ENCODE measurements around the gene ASPDH.

ASPDH gene

DNA sequence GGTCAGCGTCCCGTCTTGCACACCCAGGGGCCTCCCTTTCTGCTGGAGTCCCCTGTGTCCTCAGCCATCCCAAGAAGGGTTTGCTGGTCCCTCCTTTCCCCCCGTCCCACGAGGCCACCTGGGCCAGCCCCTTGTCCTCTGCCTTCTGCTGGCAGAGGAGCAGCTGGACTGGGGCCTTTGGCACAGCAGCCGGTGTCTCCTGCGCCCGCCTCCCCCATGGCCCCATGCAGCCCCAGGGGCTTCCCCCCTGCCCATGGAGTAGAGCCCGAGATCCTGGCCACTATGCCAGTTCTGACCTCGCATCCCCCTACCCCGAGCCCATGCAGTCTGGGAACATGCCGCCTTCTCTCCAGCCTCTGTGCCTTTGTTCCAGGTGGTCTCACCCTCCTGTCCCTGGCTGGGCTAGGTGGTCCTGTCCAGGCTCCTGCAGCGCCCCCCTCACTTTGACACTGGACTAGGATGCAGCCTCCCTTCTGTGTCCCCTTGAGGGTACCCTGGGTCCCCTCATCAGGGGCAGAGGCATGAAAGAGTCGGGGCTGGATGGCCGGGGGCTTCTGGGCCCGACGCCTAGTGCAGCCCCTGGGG is 31.4 kb downstream of the ASPDH start:
- H3K27ac ChIP-seq = no peak overlapping the region
- H3K4me3 ChIP-seq = no peak overlapping the region
- DNase-seq (ENCODE audit: low spot score) = no peak
- TF ChIP-seq, protein P1, sequence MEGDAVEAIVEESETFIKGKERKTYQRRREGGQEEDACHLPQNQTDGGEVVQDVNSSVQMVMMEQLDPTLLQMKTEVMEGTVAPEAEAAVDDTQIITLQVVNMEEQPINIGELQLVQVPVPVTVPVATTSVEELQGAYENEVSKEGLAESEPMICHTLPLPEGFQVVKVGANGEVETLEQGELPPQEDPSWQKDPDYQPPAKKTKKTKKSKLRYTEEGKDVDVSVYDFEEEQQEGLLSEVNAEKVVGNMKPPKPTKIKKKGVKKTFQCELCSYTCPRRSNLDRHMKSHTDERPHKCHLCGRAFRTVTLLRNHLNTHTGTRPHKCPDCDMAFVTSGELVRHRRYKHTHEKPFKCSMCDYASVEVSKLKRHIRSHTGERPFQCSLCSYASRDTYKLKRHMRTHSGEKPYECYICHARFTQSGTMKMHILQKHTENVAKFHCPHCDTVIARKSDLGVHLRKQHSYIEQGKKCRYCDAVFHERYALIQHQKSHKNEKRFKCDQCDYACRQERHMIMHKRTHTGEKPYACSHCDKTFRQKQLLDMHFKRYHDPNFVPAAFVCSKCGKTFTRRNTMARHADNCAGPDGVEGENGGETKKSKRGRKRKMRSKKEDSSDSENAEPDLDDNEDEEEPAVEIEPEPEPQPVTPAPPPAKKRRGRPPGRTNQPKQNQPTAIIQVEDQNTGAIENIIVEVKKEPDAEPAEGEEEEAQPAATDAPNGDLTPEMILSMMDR (IDR thresholded peaks at IDR 0.05) = no peak

DNA sequence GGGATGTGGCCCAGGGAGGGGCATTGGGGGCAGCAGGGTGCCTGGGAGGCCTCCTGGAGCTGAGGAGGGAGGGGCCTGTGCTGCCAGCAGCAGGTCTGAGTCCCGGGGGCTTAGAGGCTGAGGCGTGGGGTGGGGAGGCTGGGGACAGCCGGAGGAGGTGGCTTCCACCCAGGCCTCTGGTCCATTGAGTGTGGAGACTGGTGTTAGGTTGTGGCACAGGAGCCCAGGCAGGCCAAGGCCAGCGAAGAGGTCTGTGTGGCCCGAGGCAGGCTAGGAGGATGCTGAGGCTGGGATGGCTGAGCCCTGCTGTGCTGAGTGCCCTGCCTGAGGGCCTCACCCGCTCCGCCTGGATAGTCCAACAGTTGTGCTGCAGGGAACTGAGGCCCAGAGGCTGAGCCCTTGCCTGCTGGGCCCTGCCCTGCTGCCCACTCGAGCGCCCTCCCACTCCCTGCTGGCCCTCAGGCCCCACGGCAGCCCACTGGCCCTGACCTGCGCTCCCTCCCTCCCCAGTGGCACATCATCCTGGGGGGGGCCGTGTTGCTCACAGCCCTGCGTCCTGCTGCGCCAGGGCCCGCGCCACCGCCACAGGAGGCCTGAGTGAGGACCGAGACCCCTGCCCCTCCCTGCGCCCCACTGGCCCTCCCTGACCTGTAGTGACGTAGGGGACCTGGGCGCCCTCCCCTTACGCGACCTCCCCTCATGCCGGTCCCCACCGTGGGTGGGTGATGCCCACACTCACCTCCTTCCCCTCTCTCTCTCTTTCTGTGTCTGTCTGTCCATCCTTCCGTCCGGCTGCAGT is 32.2 kb downstream of the ASPDH start:
- H3K27ac ChIP-seq = no peak overlapping the region
- DNase-seq (ENCODE audit: low spot score) = no peak
- TF ChIP-seq, protein P1 (IDR thresholded peaks at IDR 0.05) = no peak
- H3K4me3 ChIP-seq = no peak overlapping the region

DNA sequence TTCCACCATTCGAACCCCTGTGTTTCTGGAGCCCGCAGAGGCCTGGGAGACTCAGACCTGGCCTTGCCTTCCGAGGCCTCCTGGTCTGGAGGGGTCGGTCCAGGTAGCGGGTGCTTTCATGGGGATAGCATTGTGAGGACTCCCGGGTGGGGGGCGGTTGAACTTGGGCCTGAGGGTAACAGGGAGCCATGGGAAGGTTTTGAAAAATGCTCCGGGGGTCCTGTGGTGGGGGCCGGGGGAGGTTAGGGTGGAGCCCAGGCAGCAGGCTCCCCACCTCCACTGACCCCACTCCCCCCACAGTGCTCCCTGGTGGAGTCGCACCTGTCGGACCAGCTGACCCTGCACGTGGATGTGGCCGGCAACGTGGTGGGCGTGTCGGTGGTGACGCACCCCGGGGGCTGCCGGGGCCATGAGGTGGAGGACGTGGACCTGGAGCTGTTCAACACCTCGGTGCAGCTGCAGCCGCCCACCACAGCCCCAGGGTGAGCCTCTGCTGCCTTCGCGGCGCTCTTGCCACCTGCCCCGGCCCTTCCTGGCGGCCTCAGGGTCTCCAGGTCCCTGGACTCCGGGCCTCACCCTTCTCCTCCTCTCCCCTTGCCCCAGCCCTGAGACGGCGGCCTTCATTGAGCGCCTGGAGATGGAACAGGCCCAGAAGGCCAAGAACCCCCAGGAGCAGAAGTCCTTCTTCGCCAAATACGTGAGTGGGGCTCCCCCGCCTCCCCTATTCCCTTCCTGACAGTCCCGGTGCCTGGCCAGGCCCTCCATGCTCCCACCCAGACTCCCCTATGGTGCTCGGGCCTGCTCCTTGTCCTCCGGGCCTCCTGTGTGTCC is 33.2 kb downstream of the ASPDH start:
- DNase-seq (ENCODE audit: low spot score) = no peak
- H3K4me3 ChIP-seq = no peak overlapping the region
- H3K27ac ChIP-seq = no peak overlapping the region
- TF ChIP-seq, protein P1 (IDR thresholded peaks at IDR 0.05) = no peak

DNA sequence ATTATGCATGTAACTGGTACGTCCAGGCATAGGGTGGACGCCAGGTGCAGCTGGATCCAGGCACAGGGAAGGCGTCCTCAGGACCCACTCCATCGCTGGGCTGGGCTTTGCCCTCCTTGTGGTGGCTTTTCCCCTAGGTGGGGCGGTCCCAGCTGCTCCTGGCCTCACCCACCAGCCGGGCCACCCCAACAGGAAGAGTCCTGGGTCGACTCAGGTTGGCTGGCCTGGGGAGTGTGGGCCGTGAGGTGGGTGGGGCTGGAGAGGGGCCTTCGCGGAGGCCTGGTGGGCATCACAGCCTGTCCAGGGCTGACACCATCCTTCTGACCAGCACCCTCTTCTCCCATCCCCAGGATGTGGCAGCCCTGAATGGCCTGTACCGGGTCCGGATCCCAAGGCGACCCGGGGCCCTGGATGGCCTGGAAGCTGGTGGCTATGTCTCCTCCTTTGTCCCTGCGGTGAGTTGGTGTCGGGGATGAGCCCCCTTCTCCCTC is 33.9 kb downstream of the ASPDH start:
- no peak overlapping the region for H3K27ac ChIP-seq
- no peak overlapping the region for H3K4me3 ChIP-seq
- TF ChIP-seq, protein P1 (IDR thresholded peaks at IDR 0.05) = no peak
- no peak for DNase-seq (ENCODE audit: low spot score)

- no peak for DNase-seq (ENCODE audit: low spot score)
- Histone ChIP-seq H3K27ac (no peak overlapping the region), H3K4me3 (no peak overlapping the region)
- TF ChIP-seq, protein P1 (IDR thresholded peaks at IDR 0.05) = no peak
Measured at GRCh38 chr19:50478901-50479715, 34.6 kb downstream of the ASPDH start.

DNA sequence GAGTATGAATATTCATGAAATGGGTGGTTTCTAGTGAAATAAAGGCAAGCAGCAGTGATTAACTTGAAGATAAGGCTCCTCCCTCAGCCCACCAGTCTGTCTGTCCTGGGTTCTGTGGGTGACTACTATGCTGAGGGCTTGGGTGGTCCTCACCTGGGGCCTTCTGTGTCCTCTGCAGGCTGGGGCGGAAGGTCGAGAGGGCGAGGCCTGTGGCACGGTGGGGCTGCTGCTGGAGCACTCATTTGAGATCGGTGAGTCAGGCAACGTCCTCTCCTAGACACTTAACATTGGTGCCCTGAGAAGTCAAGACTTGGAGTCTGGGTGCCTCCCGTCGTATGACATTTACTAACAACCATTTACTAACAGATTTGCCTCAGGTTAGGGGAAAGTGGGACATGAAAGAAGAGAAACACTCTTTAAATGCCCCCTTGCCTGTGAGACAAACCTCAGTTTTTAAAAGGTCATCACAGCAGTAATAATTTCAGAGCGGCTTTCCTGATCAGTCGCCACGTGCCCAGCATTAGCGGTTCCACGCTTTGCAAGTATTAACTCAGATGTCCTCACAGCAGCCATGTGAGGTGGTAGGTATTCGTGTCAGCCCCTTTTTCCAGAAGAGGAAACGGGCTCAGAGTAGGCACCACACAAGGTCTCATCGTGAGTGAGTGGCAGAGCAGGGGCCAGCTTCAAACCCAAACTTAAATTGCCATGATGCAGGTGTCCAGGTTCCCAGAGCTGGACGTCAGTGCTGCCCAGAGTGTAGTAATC is 35.8 kb downstream of the ASPDH start:
- peak overlapping the region; percentile 81 for H3K4me3 ChIP-seq
- DNase-seq (ENCODE audit: low spot score) = no peak
- TF ChIP-seq, protein P1 (IDR thresholded peaks at IDR 0.05) = no peak
- no peak overlapping the region for H3K27ac ChIP-seq
